Endothelial cell of umbilical vein (primary cell): ENCODE data around the gene SEC31A. TPM values are rescaled to one million over a fixed set of nuclear protein-coding genes. Genes with fewer than 3 reads are reported as not detected.

Experiments used
- Bru-seq: library from RNA; stranded (reverse); fragments of 400-500 nt; gene quantifications from one replicate; lab custom pipeline; 2021; lab: Mats Ljungman, UMichigan
- BruChase-seq, 2 experiments: library from RNA; stranded (reverse); fragments of 400-500 nt; gene quantifications; one replicate each; lab custom pipeline; 2021; lab: Mats Ljungman, UMichigan
- BruUV-seq: library from RNA; stranded (reverse); fragments of 400-500 nt; replicated peaks from 2 replicates; lab custom pipeline; 2021; lab: Mats Ljungman, UMichigan
- CTCF ChIA-PET: fragments of 300-600, 350-600 bp; sonication (Branson Sonifier 250); formaldehyde crosslinking; loops from one replicate; lab custom pipeline; 2021; ENCODE audit warnings: antibody characterized with exemption, inconsistent platforms; lab: Charles Lee
- POLR2A ChIA-PET: fragments of 300-600, 350-600 bp; sonication (Branson Sonifier 250); formaldehyde crosslinking; loops from one replicate; lab custom pipeline; 2021; ENCODE audit warnings: antibody characterized with exemption, inconsistent platforms; lab: Charles Lee
- DNase-seq: peaks from one replicate; pipeline ENCODE4 v3.0.0-alpha.2; 2011; ENCODE audit warnings: low read depth, low spot score
- FAIRE-seq: peaks from 2 replicates; lab custom pipeline; 2011; peaks lifted over from hg19 to GRCh38; lab: Jason Lieb, UNC
- H2AFZ ChIP-seq: 2 replicates; pipeline ENCODE4 v1.6.0; 2012; ENCODE audit warnings: low read depth, low read length, control low read depth, inconsistent platforms
- H3K27ac ChIP-seq: 2 replicates; pipeline ENCODE4 v1.5.1; 2011; ENCODE audit warnings: low read depth, mild to moderate bottlenecking, control low read depth, low read length, moderate library complexity; ENCODE audit not compliant: insufficient read depth
- H3K27me3 ChIP-seq, 2 experiments: 2 replicates each; pipeline versions ENCODE4 v1.6.0 to v1.6.1; 2011; ENCODE audit warnings: low read length in 2 of 2, mixed read lengths in 1 of 2; ENCODE audit not compliant: control insufficient read depth in 2 of 2, insufficient read depth in 2 of 2
- H3K36me3 ChIP-seq, 2 experiments: 2 replicates in 1 of 2; 3 replicates in 1 of 2; pipeline ENCODE4 v1.5.1; 2011; ENCODE audit warnings: low read length in 2 of 2, mild to moderate bottlenecking in 1 of 2, moderate library complexity in 1 of 2; ENCODE audit not compliant: control insufficient read depth in 2 of 2, insufficient read depth in 2 of 2; ENCODE audit errors: extremely low read depth in 1 of 2
- H3K4me1 ChIP-seq: 3 replicates; pipeline ENCODE4 v1.5.1; 2011; ENCODE audit warnings: mild to moderate bottlenecking, low read length; ENCODE audit not compliant: control insufficient read depth, insufficient read depth; ENCODE audit errors: extremely low read depth
- H3K4me2 ChIP-seq: 2 replicates; pipeline ENCODE4 v1.6.1; 2011; ENCODE audit warnings: low read length, control low read depth, mixed read lengths; ENCODE audit not compliant: insufficient read depth
- H3K4me3 ChIP-seq, 3 experiments: fragments of 200-600 bp in 1 of 3; sonication (generic), shearing (Covaris generic) in 1 of 3; replicated peaks in 1 of 3; 2 replicates each; pipeline ENCODE4 v1.5.1; 2011 to 2016; ENCODE audit warnings: control low read depth in 3 of 3, low read length in 3 of 3, mild to moderate bottlenecking in 2 of 3, inconsistent platforms in 1 of 3, low read depth in 1 of 3, moderate library complexity in 1 of 3; ENCODE audit not compliant: insufficient read depth in 1 of 3
- H3K79me2 ChIP-seq: 2 replicates; pipeline ENCODE4 v1.6.0; 2012; ENCODE audit warnings: low read length, inconsistent platforms; ENCODE audit not compliant: control insufficient read depth, insufficient read depth
- H3K9ac ChIP-seq: replicated peaks from 2 replicates; pipeline ENCODE3; 2011; ENCODE audit warnings: low read length, control low read depth; ENCODE audit not compliant: insufficient read depth; ENCODE audit errors: extremely low read depth
- H3K9me1 ChIP-seq: replicated peaks from 3 replicates; pipeline ENCODE4 v1.6.0; 2011; ENCODE audit warnings: mild to moderate bottlenecking, low read length; ENCODE audit not compliant: control insufficient read depth, insufficient read depth; ENCODE audit errors: extremely low read depth
- H3K9me3 ChIP-seq: replicated peaks from 2 replicates; pipeline ENCODE4 v1.5.1; 2012; ENCODE audit warnings: low read length, inconsistent platforms; ENCODE audit not compliant: control insufficient read depth, insufficient read depth
- H4K20me1 ChIP-seq: replicated peaks from 2 replicates; pipeline ENCODE3; 2011; ENCODE audit warnings: mild to moderate bottlenecking, low read length; ENCODE audit not compliant: control insufficient read depth, insufficient read depth; ENCODE audit errors: extremely low read depth
- CTCF ChIP-seq, 2 donors: IDR thresholded peaks; 1 replicate in 1 of 2; 2 replicates in 1 of 2; pipeline ENCODE4 v1.5.1; 2011; ENCODE audit warnings: low read length in 2 of 2, mild to moderate bottlenecking in 2 of 2, moderate library complexity in 2 of 2, control low read depth in 1 of 2, inconsistent platforms in 1 of 2, low read depth in 1 of 2; ENCODE audit not compliant: insufficient read depth in 1 of 2; ENCODE audit errors: extremely low read depth in 1 of 2
- EZH2 ChIP-seq: IDR thresholded peaks from 2 replicates; pipeline ENCODE4 v1.6.1; 2012; ENCODE audit warnings: borderline replicate concordance, low read depth, mild to moderate bottlenecking, moderate library complexity, low read length, inconsistent platforms; ENCODE audit not compliant: severe bottlenecking
- FOS ChIP-seq: IDR thresholded peaks from 2 replicates; pipeline ENCODE4 v1.6.1; 2011; ENCODE audit warnings: mild to moderate bottlenecking, low read length, moderate library complexity, borderline replicate concordance; ENCODE audit not compliant: insufficient read depth
- GATA2 ChIP-seq: IDR thresholded peaks from 2 replicates; pipeline ENCODE4 v1.7.0; 2011; ENCODE audit warnings: low read depth, mild to moderate bottlenecking, moderate library complexity, mixed read lengths, low read length; ENCODE audit not compliant: insufficient read length, insufficient read depth
- JUN ChIP-seq: IDR thresholded peaks from 2 replicates; pipeline ENCODE4 v1.6.1; 2011; ENCODE audit warnings: borderline replicate concordance, low read depth; ENCODE audit not compliant: insufficient read length, insufficient read depth
- MAX ChIP-seq: IDR thresholded peaks from 2 replicates; pipeline ENCODE4 v1.6.1; 2011; ENCODE audit not compliant: insufficient read depth, insufficient read length
- MYC ChIP-seq: IDR thresholded peaks from one replicate; pipeline ENCODE4 v1.6.1; 2011; ENCODE audit warnings: mild to moderate bottlenecking, low read depth, low read length
- POLR2A ChIP-seq: IDR thresholded peaks from 2 replicates; pipeline ENCODE4 v1.6.1; 2012; ENCODE audit warnings: low read depth, mild to moderate bottlenecking, control low read depth, low read length
- POLR2AphosphoS5 ChIP-seq: IDR thresholded peaks from 2 replicates; pipeline ENCODE4 v1.6.1; 2012; ENCODE audit warnings: low read depth, mild to moderate bottlenecking, control low read depth, low read length, moderate library complexity; ENCODE audit not compliant: insufficient read depth
- dilution Hi-C: fragments of 300-500 bp; cut with MboI; formaldehyde crosslinking; loops from one replicate; pipeline ENCODE4 v1.15.0; 2019; ENCODE audit warnings: low sequenced_read_pairs; ENCODE audit not compliant: extremely low pct_ligation_motif_present
- intact Hi-C: fragments of 100-400 bp; cut with micrococcal nuclease; formaldehyde crosslinking; loops from one replicate; pipeline ENCODE4 v1.10.0; 2022
- long read RNA-seq: library from polyadenylated mRNA; stranded (forward); transcript quantifications from one replicate; pipeline ENCODE4 v2.0.0, GENCODE V29; 2021
- polyA minus RNA-seq, 3 experiments: library from RNA; depleted of rRNA, polyadenylated mRNA; stranded (reverse); fragments of >200 nt; gene quantifications; 1 replicate in 1 of 3; 2 replicates in 2 of 3; pipeline ENCODE4 v1.2.3, GENCODE V29; 2011
- polyA plus RNA-seq, 4 experiments: library from polyadenylated mRNA; depleted of rRNA in 3 of 4; stranded (reverse) in 3 of 4; unstranded in 1 of 4; fragments of >200 nt; gene quantifications; 2 replicates each; pipeline versions ENCODE4 v1.2.1 to v1.2.3, GENCODE V29; 2011 to 2012; ENCODE audit warnings: missing spikeins in 1 of 4
- total RNA-seq: library from RNA; stranded (reverse); gene quantifications from 2 replicates; pipeline ENCODE4 v1.2.3, GENCODE V29; 2021

SEC31A gene
- total RNA-seq = 290 and 301 TPM in 2 replicates
- 226 and 252 TPM in 2 replicates for polyA plus RNA-seq
- 204 and 233 TPM in 2 replicates for polyA plus RNA-seq (2011; cell fraction: cytosol; rRNA removed)
- polyA plus RNA-seq (2011; cell fraction: nucleus; rRNA removed) = 345 and 361 TPM in 2 replicates
- 189 and 212 TPM in 2 replicates for polyA plus RNA-seq (2012)
- 442 and 462 TPM in 2 replicates for polyA minus RNA-seq
- polyA minus RNA-seq (2011; cell fraction: cytosol; rRNA and poly(A)+ RNA removed) = 42.4 TPM
- polyA minus RNA-seq (2011; cell fraction: nucleus; rRNA and poly(A)+ RNA removed) = 432 and 549 TPM in 2 replicates
- percentile 97 among the genes with signal in this experiment for Bru-seq, nascent RNA
- BruChase-seq, experiment 1, labeled RNA remaining after a 6-hour chase = percentile 96 among the genes with signal in this experiment
- BruChase-seq, experiment 2, labeled RNA remaining after a 2-hour chase = percentile 96 among the genes with signal in this experiment
- long read RNA-seq, full-length matches to known transcripts = 239 of 416 reads
- long read RNA-seq, partial matches to known transcripts = 48 of 416 reads
- long read RNA-seq, other reads (novel, unspliced or antisense) = 129 of 416 reads

- Histone ChIP-seq H3K79me2 (peaks cover 57% of the 10 kb centered on the region), H3K4me2 (peak within 1 kb of the TSS; percentile 96), H4K20me1 (peaks cover 6% of the 10 kb centered on the region), H3K36me3 (peaks cover 7 to 11% of the 10 kb centered on the region in 2 experiments), H3K27ac (peak within 1 kb of the TSS; percentile 89), H3K9ac (peak within 1 kb of the TSS; percentile 93), H3K9me3 (no peaks in the 10 kb centered on the region), H3K4me3 (peak within 1 kb of the TSS; percentile 68 to 99 (median 68)), H3K27me3 (no peaks in the 10 kb centered on the region), H2AFZ (peak within 1 kb of the TSS; percentile 61), H3K9me1 (no peaks in the 10 kb centered on the region), H3K4me1 (peaks cover 23% of the 10 kb centered on the region)
- CTCF ChIA-PET = interaction anchor here (0.7 to 2.4 kb wide), 2 partner anchors 9 to 146 kb away, joined by 3 to 10 read pairs; partner anchors contain the start of gene THAP9
- BruUV-seq = TSS peak; percentile 90
- dilution Hi-C loops (no loop called here), intact Hi-C loops (loop anchor here (1.0 to 2.0 kb wide), 3 partner anchors 9 to 516 kb away; partner anchors contain the start of gene THAP9)
- FAIRE-seq = peak; percentile 86
- TF ChIP-seq CTCF (IDR thresholded peaks at IDR 0.05; ENCODE audit: extremely low read depth in 1 of 2, insufficient read depth in 1 of 2, low read depth in 1 of 2, low read length in 2 of 2) (no peak), GATA2 (no peak), MAX (peak; percentile 66), POLR2AphosphoS5 (peak; percentile 97), FOS (no peak), MYC (peak; percentile 95), EZH2 (no peak), JUN (no peak), POLR2A (peak; percentile 94)
- POLR2A ChIA-PET = no interaction called here
- peak; percentile 98 for DNase-seq
Measured at GRCh38 chr4:82890901-82891706, at the start of gene SEC31A. Gene SEC31A (minus strand): TSS chr4:82891153. CDS start chr4:82881936, 9,217 bp downstream.
